Upper lobe of left lung (tissue), 4 donors: ENCODE measurements around the gene STARD5.

Experiments
- CTCF ChIP-seq, 6 experiments: fragments of 450-650 bp in 4 of 6; fragments of 200-600 bp in 2 of 6; sonication (generic) in 2 of 6; IDR thresholded peaks; one replicate each; pipeline ENCODE4 v1.5.1; 2016 to 2019; ENCODE audit warnings: antibody characterized with exemption in 6 of 6
- EP300 ChIP-seq, 4 donors: sonication (generic); formaldehyde crosslinking; IDR thresholded peaks; one replicate each; pipeline ENCODE4 v1.5.1; 2017; ENCODE audit warnings: antibody characterized with exemption in 4 of 4, control low read depth in 2 of 4
- POLR2A ChIP-seq, 4 donors: fragments of 450-650 bp; IDR thresholded peaks; one replicate each; pipeline ENCODE4 v1.5.1; 2016 to 2017; ENCODE audit warnings: antibody characterized with exemption in 4 of 4, mild to moderate bottlenecking in 2 of 4
- POLR2AphosphoS5 ChIP-seq, 2 donors: sonication (generic); formaldehyde crosslinking; IDR thresholded peaks; one replicate each; pipeline ENCODE4 v1.5.1; 2017; ENCODE audit warnings: antibody characterized with exemption in 2 of 2

GRCh38 chr15:81372575-81372974 lies 48.6 kb upstream of the STARD5 start:
- TF ChIP-seq POLR2A (IDR thresholded peaks at IDR 0.05) (no peak), CTCF (IDR thresholded peaks at IDR 0.05) (no peak), POLR2AphosphoS5 (IDR thresholded peaks at IDR 0.05) (no peak), EP300 (IDR thresholded peaks at IDR 0.05) (no peak)
